B cell (primary cell): Measurements from ENCODE around the gene RILPL1. TPM values are rescaled to one million over a fixed set of nuclear protein-coding genes. Genes with fewer than 3 reads are reported as not detected.
"Not testable (repeated sequence)": the region's sequence is repeated elsewhere in the genome, so short reads cannot be mapped to it uniquely, and the experiment has no call there.

Source experiments
- ATAC-seq: fragments of 200-7000 bp; cut with Tn5 transposase; one replicate; pipeline ENCODE4 v1.10.0; 2021; ENCODE audit warnings: low read depth, mild to moderate bottlenecking, moderate number of reproducible peaks, moderate library complexity
- CTCF ChIA-PET: fragments of 350-600 bp; sonication (Branson Sonifier 250); formaldehyde crosslinking; loops from one replicate; lab custom pipeline; 2021; ENCODE audit warnings: antibody characterized with exemption, inconsistent platforms; lab: Charles Lee
- POLR2A ChIA-PET: fragments of 350-600 bp; sonication (Branson Sonifier 250); formaldehyde crosslinking; loops from one replicate; lab custom pipeline; 2021; ENCODE audit warnings: antibody characterized with exemption; lab: Charles Lee
- DNase-seq: peaks from one replicate; pipeline ENCODE4 v3.0.0; 2013
- H2AFZ ChIP-seq: 2 replicates; pipeline ENCODE4 v1.6.1; 2012; ENCODE audit warnings: mild to moderate bottlenecking, low read depth, low read length; ENCODE audit not compliant: insufficient read depth, poor library complexity, severe bottlenecking
- H3K27ac ChIP-seq, 2 donors: 1 replicate in 1 of 2; 2 replicates in 1 of 2; pipeline ENCODE4 v1.5.1; 2012 to 2013; ENCODE audit warnings: low read length in 2 of 2, mild to moderate bottlenecking in 2 of 2, moderate library complexity in 1 of 2
- H3K27me3 ChIP-seq, 4 experiments: fragments of 200-600 bp in 1 of 4; sonication (generic) in 1 of 4; replicated peaks in 1 of 4; 1 replicate in 2 of 4; 2 replicates in 2 of 4; pipeline versions ENCODE4 v1.6.1 to v1.7.0; 2013 to 2016; ENCODE audit warnings: low read length in 3 of 4, mild to moderate bottlenecking in 2 of 4, mixed read lengths in 1 of 4, moderate library complexity in 1 of 4; ENCODE audit not compliant: insufficient read depth in 4 of 4, control insufficient read depth in 3 of 4; ENCODE audit errors: control extremely low read depth in 1 of 4
- H3K36me3 ChIP-seq, 2 experiments: replicated peaks in 1 of 2; 1 replicate in 1 of 2; 2 replicates in 1 of 2; pipeline versions ENCODE4 v1.6.1 to v1.7.1; 2013; ENCODE audit warnings: low read length in 1 of 2; ENCODE audit not compliant: insufficient read depth in 2 of 2, control insufficient read depth in 1 of 2; ENCODE audit errors: control extremely low read depth in 1 of 2, extremely low read depth in 1 of 2
- H3K4me1 ChIP-seq, 2 donors: fragments of 200-600 bp in 1 of 2; sonication (generic) in 1 of 2; 1 replicate in 1 of 2; 2 replicates in 1 of 2; pipeline versions ENCODE4 v1.5.1 to v1.6.1; 2013 to 2017; ENCODE audit warnings: low read length in 2 of 2; ENCODE audit not compliant: control insufficient read depth in 2 of 2, insufficient read depth in 2 of 2
- H3K4me2 ChIP-seq: replicated peaks from 2 replicates; pipeline ENCODE3; 2012; ENCODE audit warnings: mild to moderate bottlenecking, low read depth, low read length; ENCODE audit not compliant: poor library complexity, severe bottlenecking
- H3K4me3 ChIP-seq, 5 experiments: fragments of 200-600 bp in 1 of 5; sonication (generic) in 1 of 5; 1 replicate in 3 of 5; 2 replicates in 2 of 5; pipeline versions ENCODE4 v1.5.1 to v1.7.0; 2011 to 2016; ENCODE audit warnings: low read length in 4 of 5, mild to moderate bottlenecking in 4 of 5, low read depth in 2 of 5, control low read depth in 1 of 5, moderate library complexity in 1 of 5; ENCODE audit not compliant: insufficient read depth in 1 of 5; ENCODE audit errors: control extremely low read depth in 1 of 5, extremely low read depth in 1 of 5
- H3K79me2 ChIP-seq: fragments of 200-600 bp; sonication (generic); one replicate; pipeline ENCODE4 v1.6.0; 2016; ENCODE audit warnings: low read length; ENCODE audit not compliant: control insufficient read depth, insufficient read depth
- H3K9ac ChIP-seq: fragments of 200-600 bp; sonication (generic); 2 replicates; pipeline ENCODE4 v1.6.1; 2017; ENCODE audit warnings: mild to moderate bottlenecking, low read length, moderate library complexity
- H3K9me3 ChIP-seq, 3 donors: one replicate each; pipeline versions ENCODE4 v1.6.1 to v1.7.1; 2013; ENCODE audit warnings: low read length in 2 of 3; ENCODE audit not compliant: control insufficient read depth in 2 of 3, insufficient read depth in 1 of 3; ENCODE audit errors: control extremely low read depth in 1 of 3
- H4K20me1 ChIP-seq: 2 replicates; pipeline ENCODE4 v1.6.0; 2012; ENCODE audit warnings: mild to moderate bottlenecking, low read length; ENCODE audit not compliant: insufficient read depth, control insufficient read depth, poor library complexity, severe bottlenecking
- H3K27ac Mint-ChIP-seq: one replicate; pipeline ENCODE4 v1.8.0; 2021; ENCODE audit warnings: mixed read lengths
- H3K27me3 Mint-ChIP-seq: one replicate; pipeline ENCODE4 v1.8.0; 2021; ENCODE audit warnings: mixed read lengths
- H3K4me1 Mint-ChIP-seq: one replicate; pipeline ENCODE4 v1.8.0; 2021; ENCODE audit warnings: mixed read lengths
- H3K4me3 Mint-ChIP-seq: one replicate; pipeline ENCODE4 v1.8.0; 2021; ENCODE audit warnings: mixed read lengths
- H3K9me3 Mint-ChIP-seq: one replicate; pipeline ENCODE4 v1.8.0; 2022; ENCODE audit warnings: mixed read lengths; ENCODE audit not compliant: insufficient read depth
- CTCF ChIP-seq: fragments of 200-600 bp; IDR thresholded peaks from one replicate; pipeline ENCODE4 v1.8.0; 2022; ENCODE audit warnings: antibody characterized with exemption, mild to moderate bottlenecking
- WGBS: methylation state at CpG from one replicate; pipeline ENCODE4 v1.1.5; 2013; ENCODE audit warnings: missing lambda C conversion rate; ENCODE audit not compliant: insufficient coverage; 5-methylcytosine and 5-hydroxymethylcytosine counted together
- intact Hi-C: fragments of 100-400 bp; cut with micrococcal nuclease; formaldehyde crosslinking; loops from one replicate; pipeline ENCODE4 v1.10.0; 2022
- polyA plus RNA-seq: library from polyadenylated mRNA; depleted of rRNA; stranded (reverse); fragments of >200 nt; gene quantifications from 2 replicates; pipeline ENCODE4 v1.2.3, GENCODE V29; 2012
- total RNA-seq, 2 donors: library from RNA; stranded (reverse); fragments of 120-200 nt in 1 of 2; gene quantifications; 1 replicate in 1 of 2; 2 replicates in 1 of 2; pipeline versions ENCODE4 v1.2.3 to v1.2.4, GENCODE V29; 2013 to 2022

RILPL1 gene
- total and polyA plus RNA-seq, 2 donors (not counting 1 experiment from before 2014, with no cell fraction given): 2.6 to 2.8 TPM

- H3K27ac ChIP-seq, H3K4me1 ChIP-seq, H2AFZ ChIP-seq, H3K9me3 Mint-ChIP-seq, POLR2A ChIA-PET, ATAC-seq, H3K4me1 Mint-ChIP-seq, CTCF ChIA-PET, H3K27ac Mint-ChIP-seq, H3K4me2 ChIP-seq, H3K4me3 Mint-ChIP-seq, H3K9me3 ChIP-seq, H3K27me3 Mint-ChIP-seq, H3K4me3 ChIP-seq, intact Hi-C loops, H3K36me3 ChIP-seq, DNase-seq, H4K20me1 ChIP-seq, H3K27me3 ChIP-seq, H3K9ac ChIP-seq, H3K79me2 ChIP-seq: not testable (repeated sequence)
- 96% methylated on average over 3 of the region's 7 CpGs for WGBS
Measured at GRCh38 chr12:123492339-123493039, 41.0 kb downstream of the RILPL1 start.

- Mint-ChIP-seq H3K4me3 (no peak overlapping the region), H3K9me3 (no peaks in the 10 kb centered on the region), H3K27ac (no peak overlapping the region), H3K27me3 (no peaks in the 10 kb centered on the region), H3K4me1 (no peaks in the 10 kb centered on the region)
- no peaks in the 10 kb centered on the region for H4K20me1 ChIP-seq
- H2AFZ ChIP-seq: no peak overlapping the region
- no peaks in the 10 kb centered on the region for H3K36me3 ChIP-seq
- H3K4me3 ChIP-seq: no peak overlapping the region
- no peaks in the 10 kb centered on the region for H3K79me2 ChIP-seq
- no peak for DNase-seq
- 96% methylated on average over 13 of the region's 13 CpGs for WGBS
- H3K27me3 ChIP-seq: no peaks in the 10 kb centered on the region
- no peak overlapping the region for H3K9ac ChIP-seq
- CTCF ChIA-PET: no interaction called here
- TF ChIP-seq CTCF: no peak
- no peaks in the 10 kb centered on the region for H3K9me3 ChIP-seq
- no peak for ATAC-seq
- H3K4me1 ChIP-seq: no peaks in the 10 kb centered on the region
- intact Hi-C loops: no loop called here
- no peak overlapping the region for H3K27ac ChIP-seq
- POLR2A ChIA-PET: no interaction called here
- no peak overlapping the region for H3K4me2 ChIP-seq
Measured at GRCh38 chr12:123491481-123491880, 42.0 kb downstream of the RILPL1 start.
